ENCODE measurements around the gene U2AF2.
A peak's percentile ranks its signal among the peaks of the same experiment; 100 is the strongest.

- TF ChIP-seq POLR2A (IDR thresholded peaks at IDR 0.05; ENCODE audit: low read depth) (no peak), POLR2AphosphoS5 (IDR thresholded peaks at IDR 0.05) (peak; percentile 63 to 68), CTCF (IDR thresholded peaks at IDR 0.05) (peak in 1 of 3 experiments; percentile 30), EP300 (IDR thresholded peaks at IDR 0.05) (no peak)
Measured at GRCh38 chr19:55643003-55643886, 11.6 kb upstream of the U2AF2 start, which contains the start of gene ZNF581.
